ENCODE measurements around the gene CTCFL.

GRCh38 chr20:57450419-57450818 lies 74.5 kb downstream of the CTCFL start:
- no peak for TF ChIP-seq CTCF (IDR thresholded peaks at IDR 0.05)
- TF ChIP-seq POLR2A (IDR thresholded peaks at IDR 0.05), result no peak

Measured in lower leg skin (tissue), 3 donors.